H1 (cell line): ENCODE data around the gene NAA25. TPM values are rescaled to one million over a fixed set of nuclear protein-coding genes. Genes with fewer than 3 reads are reported as not detected.

Source experiments
- CTCF ChIA-PET: fragments of 300-600 bp; sonication (Branson Sonifier 250); formaldehyde crosslinking; loops from one replicate; lab custom pipeline; 2021; ENCODE audit not compliant: partially characterized antibody; lab: Charles Lee
- POLR2A ChIA-PET: fragments of 300-600 bp; sonication (Branson Sonifier 250); formaldehyde crosslinking; loops from one replicate; lab custom pipeline; 2021; ENCODE audit warnings: inconsistent platforms; ENCODE audit not compliant: partially characterized antibody; lab: Charles Lee
- DNase-seq, 2 experiments: peaks; one replicate each; pipeline versions ENCODE4 v3.0.0 to v3.0.0-alpha.2; 2010 to 2022; ENCODE audit warnings: low spot score in 2 of 2, low read depth in 1 of 2, mixed read lengths in 1 of 2
- FAIRE-seq: peaks from 2 replicates; lab custom pipeline; 2011; peaks lifted over from hg19 to GRCh38; lab: Jason Lieb, UNC
- H2AFZ ChIP-seq: 2 replicates; pipeline ENCODE4 v1.8.1; 2012; ENCODE audit warnings: low read length, inconsistent platforms
- H2AK5ac ChIP-seq: 2 replicates; pipeline ENCODE4 v1.6.1; 2013; ENCODE audit warnings: low read depth, low read length
- H2BK120ac ChIP-seq: replicated peaks from 2 replicates; pipeline ENCODE3; 2013; ENCODE audit warnings: low read depth, low read length, inconsistent platforms
- H2BK12ac ChIP-seq: 2 replicates; pipeline ENCODE4 v1.6.1; 2013; ENCODE audit warnings: low read depth, low read length
- H2BK15ac ChIP-seq: 2 replicates; pipeline ENCODE4 v1.6.1; 2013; ENCODE audit warnings: low read length
- H2BK20ac ChIP-seq: 2 replicates; pipeline ENCODE4 v1.6.1; 2013; ENCODE audit warnings: low read length
- H2BK5ac ChIP-seq: 2 replicates; pipeline ENCODE4 v1.6.1; 2013; ENCODE audit warnings: low read depth, low read length
- H3K14ac ChIP-seq: 2 replicates; pipeline ENCODE4 v1.6.1; 2013; ENCODE audit warnings: inconsistent platforms; ENCODE audit not compliant: insufficient read length
- H3K18ac ChIP-seq: 2 replicates; pipeline ENCODE4 v1.6.1; 2013; ENCODE audit warnings: low read length; ENCODE audit errors: extremely low read depth
- H3K23ac ChIP-seq: 2 replicates; pipeline ENCODE4 v1.6.1; 2013; ENCODE audit warnings: inconsistent platforms; ENCODE audit not compliant: insufficient read length
- H3K23me2 ChIP-seq: 2 replicates; pipeline ENCODE4 v1.6.1; 2013; ENCODE audit warnings: low read depth, low read length
- H3K27ac ChIP-seq: 2 replicates; pipeline ENCODE4 v1.6.1; 2011; ENCODE audit warnings: low read depth, low read length, inconsistent platforms
- H3K27me3 ChIP-seq, 4 experiments: replicated peaks in 1 of 4; 1 replicate in 1 of 4; 2 replicates in 3 of 4; pipeline versions ENCODE4 v1.6.1 to v1.8.1; 2011 to 2013; ENCODE audit warnings: low read length in 3 of 4, mild to moderate bottlenecking in 3 of 4, inconsistent platforms in 2 of 4, mixed read lengths in 2 of 4, moderate library complexity in 1 of 4; ENCODE audit not compliant: control insufficient read depth in 3 of 4, insufficient read depth in 3 of 4; ENCODE audit errors: extremely low read depth in 1 of 4
- H3K36me3 ChIP-seq, 4 experiments: 2 replicates each; pipeline versions ENCODE4 v1.6.1 to v1.8.1; 2011 to 2013; ENCODE audit warnings: mild to moderate bottlenecking in 4 of 4, low read length in 3 of 4, moderate library complexity in 2 of 4, control low read depth in 1 of 4, inconsistent platforms in 1 of 4; ENCODE audit not compliant: insufficient read depth in 4 of 4, control insufficient read depth in 2 of 4
- H3K4ac ChIP-seq: replicated peaks from 2 replicates; pipeline ENCODE3; 2013; ENCODE audit warnings: low read length, low read depth, mixed read lengths, inconsistent platforms; ENCODE audit not compliant: insufficient read length
- H3K4me1 ChIP-seq, 4 experiments: replicated peaks in 1 of 4; 1 replicate in 1 of 4; 2 replicates in 3 of 4; pipeline versions ENCODE4 v1.6.1 to v1.8.1; 2011 to 2013; ENCODE audit warnings: low read length in 3 of 4, inconsistent platforms in 2 of 4, mixed read lengths in 1 of 4; ENCODE audit not compliant: insufficient read depth in 4 of 4, control insufficient read depth in 3 of 4
- H3K4me2 ChIP-seq, 2 experiments: 2 replicates each; pipeline versions ENCODE4 v1.6.1 to v1.8.1; 2011 to 2013; ENCODE audit warnings: low read depth in 2 of 2, low read length in 2 of 2, control low read depth in 1 of 2, inconsistent platforms in 1 of 2, mild to moderate bottlenecking in 1 of 2; ENCODE audit not compliant: insufficient read depth in 1 of 2
- H3K4me3 ChIP-seq, 4 experiments: fragments of 200-600, 300-600 bp in 1 of 4; sonication (generic), shearing (Covaris generic), sonication (Bioruptor Twin) in 1 of 4; 2 replicates each; pipeline versions ENCODE4 v1.5.1 to v1.8.1; 2011 to 2016; ENCODE audit warnings: low read length in 4 of 4, low read depth in 3 of 4, control low read depth in 2 of 4, inconsistent platforms in 2 of 4, mild to moderate bottlenecking in 2 of 4, mixed read lengths in 1 of 4, moderate library complexity in 1 of 4; ENCODE audit not compliant: insufficient read depth in 2 of 4; ENCODE audit errors: extremely low read depth in 1 of 4
- H3K56ac ChIP-seq: replicated peaks from 2 replicates; pipeline ENCODE3; 2013; ENCODE audit warnings: low read depth, mild to moderate bottlenecking, mixed read lengths, low read length, inconsistent platforms; ENCODE audit not compliant: insufficient read length
- H3K79me1 ChIP-seq: 2 replicates; pipeline ENCODE4 v1.6.1; 2013; ENCODE audit warnings: low read depth, low read length, control low read depth
- H3K79me2 ChIP-seq, 2 experiments: 2 replicates each; pipeline versions ENCODE4 v1.6.1 to v1.8.1; 2012 to 2013; ENCODE audit warnings: low read length in 2 of 2, mild to moderate bottlenecking in 2 of 2, inconsistent platforms in 1 of 2; ENCODE audit not compliant: insufficient read depth in 2 of 2, control insufficient read depth in 1 of 2
- H3K9ac ChIP-seq, 4 experiments: replicated peaks in 1 of 4; 1 replicate in 1 of 4; 2 replicates in 3 of 4; pipeline versions ENCODE4 v1.6.1 to v1.8.1; 2011 to 2013; ENCODE audit warnings: low read depth in 3 of 4, low read length in 3 of 4, control low read depth in 2 of 4, mild to moderate bottlenecking in 2 of 4, moderate library complexity in 2 of 4, inconsistent platforms in 1 of 4; ENCODE audit errors: extremely low read depth in 1 of 4
- H3K9me3 ChIP-seq, 2 experiments: 2 replicates each; pipeline versions ENCODE4 v1.6.1 to v1.8.1; 2012 to 2013; ENCODE audit warnings: mild to moderate bottlenecking in 2 of 2, moderate library complexity in 2 of 2, control low read depth in 1 of 2, inconsistent platforms in 1 of 2, low read depth in 1 of 2, low read length in 1 of 2, mixed read lengths in 1 of 2; ENCODE audit not compliant: insufficient read depth in 2 of 2
- H4K20me1 ChIP-seq, 2 experiments: replicated peaks in 1 of 2; 2 replicates each; pipeline versions ENCODE3 to v1.8.1; 2011 to 2013; ENCODE audit warnings: inconsistent platforms in 2 of 2, low read length in 2 of 2, mild to moderate bottlenecking in 1 of 2; ENCODE audit not compliant: insufficient read depth in 2 of 2, control insufficient read depth in 1 of 2
- H4K5ac ChIP-seq: 2 replicates; pipeline ENCODE4 v1.6.1; 2013; ENCODE audit warnings: low read length, low read depth, mixed read lengths, inconsistent platforms; ENCODE audit not compliant: insufficient read length
- H4K8ac ChIP-seq: 2 replicates; pipeline ENCODE4 v1.8.0; 2013; ENCODE audit warnings: mild to moderate bottlenecking, moderate library complexity, low read length, inconsistent platforms; ENCODE audit not compliant: insufficient read depth; ENCODE audit errors: extremely low read depth
- H4K91ac ChIP-seq: replicated peaks from 2 replicates; pipeline ENCODE3; 2013; ENCODE audit warnings: low read length, mixed read lengths, inconsistent platforms; ENCODE audit not compliant: insufficient read length
- ASH2L ChIP-seq: fragments of 200-600, 300-600 bp; sonication (generic); IDR thresholded peaks from one replicate; pipeline ENCODE4 v1.7.1; 2017; ENCODE audit warnings: low read length
- CTBP2 ChIP-seq: IDR thresholded peaks from 2 replicates; pipeline ENCODE4 v1.7.0; 2011; ENCODE audit warnings: borderline replicate concordance, mild to moderate bottlenecking, moderate library complexity, mixed read lengths, low read length; ENCODE audit not compliant: insufficient read depth, insufficient read length
- GTF2F1 ChIP-seq: IDR thresholded peaks from 2 replicates; pipeline ENCODE4 v1.6.1; 2012; ENCODE audit warnings: low read depth, low read length, improper control_type of control experiment, borderline replicate concordance
- HDAC6 ChIP-seq: IDR thresholded peaks from one replicate; pipeline ENCODE4 v1.7.1; 2012; ENCODE audit warnings: low read depth, mild to moderate bottlenecking, inconsistent platforms, low read length, moderate library complexity
- MAFK ChIP-seq: IDR thresholded peaks from 2 replicates; pipeline ENCODE4 v1.6.1; 2012; ENCODE audit warnings: low read depth, mild to moderate bottlenecking, improper control_type of control experiment, low read length
- SIN3A ChIP-seq, 2 experiments: IDR thresholded peaks in 1 of 2; conservative IDR thresholded peaks in 1 of 2; 2 replicates each; pipeline ENCODE4 v1.6.1; 2011 to 2012; ENCODE audit warnings: low read length in 2 of 2, improper control_type of control experiment in 1 of 2, low read depth in 1 of 2, mild to moderate bottlenecking in 1 of 2
- TCF12 ChIP-seq: IDR thresholded peaks from 2 replicates; pipeline ENCODE4 v1.6.1; 2011; ENCODE audit warnings: low read depth, mild to moderate bottlenecking, low read length
- WGBS, 2 experiments: shearing (Covaris generic) in 1 of 2; methylation state at CpG; one replicate each; pipeline versions ENCODE4 v1.1.6 to v1.1.7; 2013 to 2015; ENCODE audit warnings: low lambda C conversion rate in 2 of 2, mixed read lengths in 2 of 2, inconsistent platforms in 1 of 2, low coverage in 1 of 2, missing lambda C conversion rate in 1 of 2; ENCODE audit not compliant: insufficient replicate concordance in 2 of 2, insufficient coverage in 1 of 2, insufficient read length in 1 of 2; ENCODE audit errors: extremely low coverage in 1 of 2, missing lambda C conversion rate in 1 of 2; 5-methylcytosine and 5-hydroxymethylcytosine counted together
- long read RNA-seq, 2 experiments: library from RNA in 1 of 2; library from capped mRNA in 1 of 2; stranded (forward); transcript quantifications; one replicate each; pipeline ENCODE4 v2.0.0, GENCODE V29; 2021; ENCODE audit warnings: inconsistent platforms in 1 of 2
- polyA minus RNA-seq, 3 experiments: library from RNA; depleted of rRNA, polyadenylated mRNA; stranded (reverse); fragments of >200 nt; gene quantifications; 1 replicate in 2 of 3; 2 replicates in 1 of 3; pipeline ENCODE4 v1.2.3, GENCODE V29; 2011
- polyA plus RNA-seq, 7 experiments: library from polyadenylated mRNA; depleted of rRNA in 3 of 7; stranded (reverse) in 5 of 7; unstranded in 2 of 7; fragments of >200 nt in 5 of 7; fragments of 200-250 nt in 2 of 7; gene quantifications; 1 replicate in 5 of 7; 2 replicates in 1 of 7; 4 replicates in 1 of 7; pipeline versions ENCODE4 v1.2.1 to v1.2.3, GENCODE V29; 2011 to 2013; ENCODE audit warnings: missing spikeins in 2 of 7, mixed read lengths in 2 of 7
- total RNA-seq: library from RNA; stranded (reverse); fragmentation: NEBNext Ultra II Directional; extraction: Animal tissue kit (Norgen Biotek cat#: 25700); gene quantifications from 2 replicates; pipeline ENCODE4 v1.2.1, GENCODE V29; 2021

The NAA25 gene
- total RNA-seq: 53.4 and 60.3 TPM in 2 replicates
- 7.8 and 10.8 TPM in 2 replicates for polyA plus RNA-seq (2011; rRNA removed)
- polyA plus RNA-seq (2011; cell fraction: cytosol; rRNA removed): 12.5 TPM
- 16.0 TPM for polyA plus RNA-seq (2011; cell fraction: nucleus; rRNA removed)
- polyA plus RNA-seq (2012, experiment 1 of 2): 14.9 to 27.3 TPM (median 18.9 TPM) in 4 replicates
- 1.5 TPM for polyA plus RNA-seq (2012, experiment 2 of 2)
- 35.0 TPM for polyA plus RNA-seq (2013, experiment 1 of 2)
- polyA plus RNA-seq (2013, experiment 2 of 2): 39.9 TPM
- 69.8 and 95.8 TPM in 2 replicates for polyA minus RNA-seq (2011; rRNA and poly(A)+ RNA removed)
- polyA minus RNA-seq (2011; cell fraction: cytosol; rRNA and poly(A)+ RNA removed): 23.3 TPM
- polyA minus RNA-seq (2011; cell fraction: nucleus; rRNA and poly(A)+ RNA removed): 38.6 TPM
- long read RNA-seq, experiment 1, full-length matches to known transcripts: 5 of 53 reads
- long read RNA-seq, experiment 1, partial matches to known transcripts: 14 of 53 reads
- long read RNA-seq, experiment 1, other reads (novel, unspliced or antisense): 34 of 53 reads
- long read RNA-seq, experiment 2, full-length matches to known transcripts: 3 of 28 reads
- long read RNA-seq, experiment 2, partial matches to known transcripts: 8 of 28 reads
- long read RNA-seq, experiment 2, other reads (novel, unspliced or antisense): 17 of 28 reads

- Histone ChIP-seq H3K36me3 (peaks cover 0 to 5% (median 2%) of the 10 kb centered on the region in 4 experiments; a peak in 2 of 8 replicates), H4K91ac (peak within 1 kb of the TSS; percentile 86), H3K9me3 (no peaks in the 10 kb centered on the region), H2BK5ac (peak within 1 kb of the TSS; percentile 92), H3K18ac (peak within 1 kb of the TSS; percentile 76), H3K4me1 (peaks cover 10 to 21% (median 17%) of the 10 kb centered on the region in 4 experiments; a peak in 6 of 7 replicates), H4K5ac (peak within 1 kb of the TSS; percentile 90), H3K4me3 (peak within 1 kb of the TSS; percentile 82 to 98 (median 88)), H3K9ac (peak within 1 kb of the TSS; percentile 84 to 92 (median 90)), H3K23me2 (peaks cover 9% of the 10 kb centered on the region; the same call in 1 of the 2 replicates), H4K8ac (peak within 1 kb of the TSS; percentile 74; the same call in 1 of the 2 replicates), H3K23ac (peak within 1 kb of the TSS; percentile 1), H3K27ac (peak within 1 kb of the TSS; percentile 85), H3K79me2 (peaks cover 37 to 57% of the 10 kb centered on the region in 2 experiments), H4K20me1 (peaks cover 12 to 15% of the 10 kb centered on the region in 2 experiments), H2BK120ac (peak within 1 kb of the TSS; percentile 67), H2BK12ac (peak within 1 kb of the TSS; percentile 86), H3K4ac (peak within 1 kb of the TSS; percentile 50), H2AFZ (peak within 1 kb of the TSS; percentile 45), H3K79me1 (no peaks in the 10 kb centered on the region; the same call in 1 of the 2 replicates), H3K56ac (peak within 1 kb of the TSS; percentile 73), H3K14ac (no peak within 1 kb of the TSS), H3K4me2 (peak within 1 kb of the TSS; percentile 87 to 97), H2BK20ac (no peak within 1 kb of the TSS), H3K27me3 (no peaks in the 10 kb centered on the region), H2BK15ac (no peak within 1 kb of the TSS), H2AK5ac (peak within 1 kb of the TSS; percentile 87; the same call in 1 of the 2 replicates)
- FAIRE-seq (peak; percentile 78), DNase-seq (peak; percentile 80 to 96)
- CTCF ChIA-PET: no interaction called here
- POLR2A ChIA-PET: interaction anchor here (0.7 to 9.6 kb wide), 15 partner anchors 8 to 292 kb away, joined by 3 to 90 read pairs (median 4); partner anchors contain the start of genes ERP29, TMEM116 and TRAFD1
- WGBS, 2 experiments: 2% methylated on average over 57 of the region's 74 CpGs; no CpG with 5 or more reads in 1 of the 2 experiments
- TF ChIP-seq GTF2F1: 0 out of 2 replicates have a peak, but pooled peaks have one; percentile 60
- TF ChIP-seq SIN3A (conservative IDR thresholded peaks at IDR 0.05 in 1 of 2, IDR thresholded peaks at IDR 0.05 in 1 of 2; ENCODE audit: low read depth in 1 of 2, low read length in 2 of 2): peak in 1 of 2 experiments; percentile 89; a peak in 2 of 4 replicates
- no peak for TF ChIP-seq HDAC6
- peak; percentile 30 for TF ChIP-seq ASH2L
- TF ChIP-seq CTBP2: no peak
- no peak for TF ChIP-seq TCF12
- peak; percentile 58; the same call in 1 of the 2 replicates for TF ChIP-seq MAFK
Measured at GRCh38 chr12:112108202-112109079, at the start of gene NAA25. TSS of gene NAA25 (minus strand) at chr12:112108783. CDS start at chr12:112108773, 10 bp downstream.
